Measurements from ENCODE around the gene SLC25A10. TPM values are rescaled to one million over a fixed set of nuclear protein-coding genes. Genes with fewer than 3 reads are reported as not detected.

The SLC25A10 gene
- total RNA-seq, 2 experiments from 2014 or later, result 18.5 to 22.1 TPM

DNA sequence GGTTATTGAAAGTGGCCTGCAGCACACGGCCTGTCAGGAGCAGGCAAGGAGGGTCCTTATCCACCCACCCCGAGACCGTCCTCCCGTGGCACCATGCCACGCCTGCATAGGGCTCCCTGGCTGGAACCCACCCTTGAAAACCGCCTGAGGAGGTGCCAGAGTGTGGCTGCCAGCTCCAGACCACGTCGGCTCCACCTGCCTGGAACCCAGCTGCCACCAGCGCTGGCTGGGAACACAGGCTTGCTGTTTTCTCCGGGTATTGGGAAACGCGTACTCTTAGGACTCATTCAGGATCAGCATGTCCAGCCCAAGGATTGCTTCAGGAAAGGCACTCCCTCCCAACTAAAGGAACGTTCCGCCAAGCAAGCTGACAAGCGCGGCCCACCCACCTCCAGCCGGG, 35.2 kb upstream of the SLC25A10 start:
- Mint-ChIP-seq H3K27me3 (no peaks in the 10 kb centered on the region), H3K4me1 (peaks cover 5% of the 10 kb centered on the region), H3K4me3 (no peak overlapping the region), H3K27ac (no peak overlapping the region), H3K9me3 (no peaks in the 10 kb centered on the region), H3K36me3 (ENCODE audit: low read depth) (peaks cover 23% of the 10 kb centered on the region)
- CTCF ChIA-PET, result interaction anchor here (1.5 to 2.8 kb wide), 2 partner anchors 11 to 26 kb away, joined by 3 to 18 read pairs; partner anchors contain the start of gene MRPL12
- DNase-seq, result no peak
- POLR2A ChIA-PET, result interaction anchor here (1.6 to 2.3 kb wide), 2 partner anchors 8 to 10 kb away, joined by 5 to 10 read pairs; partner anchors contain the start of genes CCDC137 and OXLD1

DNA sequence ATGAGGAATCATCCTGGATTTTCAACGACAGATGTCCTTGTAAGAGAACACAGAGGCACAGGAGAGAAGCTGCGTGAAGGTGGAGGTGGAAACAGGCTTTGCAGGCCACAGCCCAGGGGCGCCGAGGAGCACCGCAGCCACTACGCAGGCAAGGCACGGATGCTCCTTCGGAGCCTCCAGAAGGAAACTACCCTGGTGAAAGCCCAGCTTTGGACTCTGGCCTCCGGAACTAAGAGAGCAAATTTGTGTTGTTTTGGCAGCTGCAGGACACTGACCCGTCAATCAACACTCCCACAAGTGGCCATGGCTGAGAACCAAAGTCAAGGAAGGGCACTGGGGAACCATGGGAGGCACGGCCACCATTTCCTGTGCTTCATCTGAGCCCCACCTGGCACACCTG, 31.9 kb upstream of the SLC25A10 start:
- peaks cover 27% of the 10 kb centered on the region for H3K4me1 Mint-ChIP-seq
- H3K27me3 Mint-ChIP-seq, result no peaks in the 10 kb centered on the region
- ChIA-PET POLR2A (interaction anchor here (1.4 kb wide), 1 partner anchor 22 kb away, joined by 4 read pairs; no protein-coding TSS in a partner anchor), CTCF (interaction anchor here (0.6 kb wide), 1 partner anchor 12 kb away, joined by 3 read pairs; no protein-coding TSS in a partner anchor)
- no peak overlapping the region for H3K27ac Mint-ChIP-seq
- peaks cover 12% of the 10 kb centered on the region for H3K36me3 Mint-ChIP-seq (ENCODE audit: low read depth)
- no peak overlapping the region for H3K4me3 Mint-ChIP-seq
- no peaks in the 10 kb centered on the region for H3K9me3 Mint-ChIP-seq
- no peak for DNase-seq

DNA sequence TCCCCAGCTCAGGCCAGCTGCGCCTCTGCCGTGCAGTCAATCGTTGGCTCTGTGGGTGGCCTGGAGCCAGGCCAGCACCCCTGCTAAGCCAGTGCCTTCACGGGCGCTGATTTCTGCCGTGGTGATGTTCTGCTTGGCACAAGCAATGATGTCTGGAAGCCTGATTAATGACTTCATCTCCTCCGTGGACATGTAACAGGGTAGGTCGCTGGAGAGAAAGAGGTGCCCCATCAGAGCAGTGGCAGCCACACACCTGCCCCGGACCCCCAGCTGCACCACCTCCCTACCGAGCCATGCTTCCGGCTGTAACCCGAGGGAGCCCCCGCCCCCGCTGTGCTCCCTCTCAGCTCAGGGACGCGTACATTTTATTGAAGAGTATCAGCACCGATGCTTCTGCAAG, 30.4 kb upstream of the SLC25A10 start:
- peaks cover 36% of the 10 kb centered on the region for H3K4me1 Mint-ChIP-seq
- peaks cover 23% of the 10 kb centered on the region for H3K36me3 Mint-ChIP-seq (ENCODE audit: low read depth)
- no peak for DNase-seq
- H3K27me3 Mint-ChIP-seq, result no peaks in the 10 kb centered on the region
- ChIA-PET POLR2A (interaction anchor here (3.2 to 4.7 kb wide), 3 partner anchors 13 to 22 kb away, joined by 18 to 111 read pairs (median 47); partner anchors contain the start of genes CCDC137, MRPL12 and OXLD1), CTCF (interaction anchor here (4.2 kb wide), 1 partner anchor 21 kb away, joined by 42 read pairs; the partner anchor contains the start of gene MRPL12)
- H3K4me3 Mint-ChIP-seq, result peak overlapping the region; percentile 17
- no peaks in the 10 kb centered on the region for H3K9me3 Mint-ChIP-seq
- no peak overlapping the region for H3K27ac Mint-ChIP-seq

- no peaks in the 10 kb centered on the region for H3K9me3 Mint-ChIP-seq
- H3K27ac Mint-ChIP-seq, result peak overlapping the region; percentile 47
- H3K4me1 Mint-ChIP-seq, result peaks cover 42% of the 10 kb centered on the region
- peaks cover 33% of the 10 kb centered on the region for H3K36me3 Mint-ChIP-seq (ENCODE audit: low read depth)
- DNase-seq, result no peak
- ChIA-PET CTCF (interaction anchor here (1.0 to 4.2 kb wide), 5 partner anchors 15 to 81 kb away, joined by 3 to 42 read pairs (median 6); partner anchors contain the start of genes CCDC137, MRPL12 and OXLD1), POLR2A (interaction anchor here (0.9 to 4.7 kb wide), 20 partner anchors 7 to 424 kb away, joined by 3 to 111 read pairs (median 7); partner anchors contain the start of genes ACTG1, ARHGDIA, CCDC137 and FAAP100)
- peak overlapping the region; percentile 86 for H3K4me3 Mint-ChIP-seq
- H3K27me3 Mint-ChIP-seq, result no peaks in the 10 kb centered on the region
Measured at GRCh38 chr17:81682565-81683207, 29.4 kb upstream of the SLC25A10 start.

- Mint-ChIP-seq H3K27ac (peak overlapping the region; percentile 47), H3K9me3 (no peaks in the 10 kb centered on the region), H3K36me3 (ENCODE audit: low read depth) (peaks cover 34% of the 10 kb centered on the region), H3K27me3 (no peaks in the 10 kb centered on the region), H3K4me1 (peaks cover 42% of the 10 kb centered on the region), H3K4me3 (peak overlapping the region; percentile 86)
- no peak for DNase-seq
- CTCF ChIA-PET, result interaction anchor here (0.6 to 4.2 kb wide), 11 partner anchors 8 to 391 kb away, joined by 3 to 42 read pairs (median 5); partner anchors contain the start of genes CCDC137, MRPL12 and OXLD1
- POLR2A ChIA-PET, result interaction anchor here (0.6 to 4.7 kb wide), 24 partner anchors 8 to 775 kb away, joined by 3 to 111 read pairs (median 6); partner anchors contain the start of genes ACTG1, ARHGDIA, CCDC137 and FAAP100
Measured at GRCh38 chr17:81683208-81683583, 28.9 kb upstream of the SLC25A10 start.

DNA sequence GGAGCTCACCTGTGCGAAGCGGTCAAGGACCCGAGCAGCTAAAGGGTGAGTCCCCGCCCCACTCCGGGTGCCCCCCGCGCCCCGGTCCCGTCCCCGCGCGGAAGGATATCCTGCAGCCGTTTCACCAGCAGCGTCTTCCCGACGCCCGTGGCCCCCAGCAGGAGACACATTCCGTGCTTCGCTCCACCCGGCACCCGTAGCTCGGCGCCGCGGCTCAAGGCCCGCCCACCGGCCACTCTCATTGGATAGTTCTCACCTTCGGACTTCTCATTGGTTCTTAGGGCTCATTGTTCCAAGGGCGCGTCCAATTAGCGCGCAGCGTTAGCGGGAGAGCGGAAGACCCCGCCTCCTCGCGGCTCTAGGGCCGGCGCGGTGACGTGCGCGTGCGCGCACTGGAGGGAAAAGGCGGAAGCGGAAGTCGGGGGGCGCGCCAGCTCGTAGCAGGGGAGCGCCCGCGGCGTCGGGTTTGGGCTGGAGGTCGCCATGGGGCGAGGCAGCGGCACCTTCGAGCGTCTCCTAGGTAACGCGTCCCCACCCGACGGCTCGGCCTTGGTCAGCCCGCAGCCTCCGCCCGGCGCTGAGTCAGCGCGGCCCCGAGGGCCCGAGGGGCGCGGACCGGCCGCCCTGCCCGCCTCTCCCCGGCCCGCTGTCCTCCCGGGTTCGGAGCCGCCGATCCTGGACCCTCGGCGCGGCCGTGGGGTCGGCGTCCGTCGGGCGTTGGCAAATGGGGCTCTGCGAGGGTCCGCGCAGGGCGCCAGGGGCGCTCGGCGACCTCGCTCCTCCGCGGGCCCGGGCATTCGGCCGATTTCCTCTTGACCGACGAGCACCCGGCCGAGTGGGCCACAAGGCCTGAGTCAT, 28.3 kb upstream of the SLC25A10 start, which contains the start of the genes ARL16 and HGS:
Gene ARL16 (minus strand): TSS at position 214 of the 858 bp plus-strand sequence. CDS start 44 bp downstream, at position 170.
Gene HGS (plus strand): TSS at position 428 of the 858 bp plus-strand sequence. CDS start 56 bp downstream, at position 484.
- ChIA-PET POLR2A (interaction anchor here (0.6 to 4.7 kb wide), 26 partner anchors 8 to 813 kb away, joined by 3 to 111 read pairs (median 6); partner anchors contain the start of genes ACTG1, ARHGDIA, CCDC137 and FAAP100), CTCF (interaction anchor here (0.6 to 4.2 kb wide), 11 partner anchors 9 to 392 kb away, joined by 3 to 42 read pairs (median 5); partner anchors contain the start of genes CCDC137, MRPL12 and OXLD1)
- peaks cover 36% of the 10 kb centered on the region for H3K36me3 Mint-ChIP-seq (ENCODE audit: low read depth)
- no peaks in the 10 kb centered on the region for H3K27me3 Mint-ChIP-seq
- H3K9me3 Mint-ChIP-seq, result no peaks in the 10 kb centered on the region
- DNase-seq, result peak; percentile 98
- peaks cover 42% of the 10 kb centered on the region for H3K4me1 Mint-ChIP-seq
- peak within 1 kb of the TSS; percentile 90 for H3K27ac Mint-ChIP-seq
- H3K4me3 Mint-ChIP-seq, result peak within 1 kb of the TSS; percentile 86

DNA sequence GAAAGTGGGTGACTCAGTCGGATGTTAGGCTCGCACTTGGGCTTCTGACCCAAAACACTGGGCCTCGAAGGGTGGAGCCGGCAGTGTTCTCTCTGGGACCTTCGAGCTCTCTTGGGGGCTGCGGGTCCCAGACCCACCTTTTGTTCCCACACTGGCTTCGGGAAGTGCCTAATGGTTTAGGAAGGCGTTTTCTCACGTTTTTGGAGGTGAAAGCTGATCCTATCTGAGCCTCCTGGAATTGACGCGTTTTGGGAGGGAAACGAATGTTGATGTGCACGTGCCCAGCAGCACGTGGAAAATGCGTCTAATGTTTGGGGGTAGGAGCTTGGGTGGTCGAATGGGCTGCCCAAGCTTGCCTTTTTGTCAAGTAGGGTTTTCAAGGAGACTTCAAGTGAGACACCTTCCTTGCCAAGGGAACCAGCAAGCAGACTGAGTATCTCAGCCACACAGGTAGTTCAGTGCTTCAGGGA, 27.6 kb upstream of the SLC25A10 start:
- no peaks in the 10 kb centered on the region for H3K27me3 Mint-ChIP-seq
- H3K27ac Mint-ChIP-seq, result peak overlapping the region; percentile 77
- peaks cover 40% of the 10 kb centered on the region for H3K36me3 Mint-ChIP-seq (ENCODE audit: low read depth)
- CTCF ChIA-PET, result interaction anchor here (1.2 to 4.2 kb wide), 6 partner anchors 9 to 335 kb away, joined by 3 to 42 read pairs (median 6); partner anchors contain the start of gene MRPL12
- DNase-seq, result peak; percentile 34
- H3K9me3 Mint-ChIP-seq, result no peaks in the 10 kb centered on the region
- POLR2A ChIA-PET, result interaction anchor here (0.7 to 4.7 kb wide), 15 partner anchors 9 to 186 kb away, joined by 3 to 111 read pairs (median 8); partner anchors contain the start of genes ARHGDIA, CCDC137, MCRIP1 and MRPL12
- H3K4me1 Mint-ChIP-seq, result peaks cover 42% of the 10 kb centered on the region
- H3K4me3 Mint-ChIP-seq, result peak overlapping the region; percentile 75

- ChIA-PET CTCF (interaction anchor here (4.2 kb wide), 1 partner anchor 18 kb away, joined by 42 read pairs; the partner anchor contains the start of gene MRPL12), POLR2A (interaction anchor here (0.7 to 4.7 kb wide), 11 partner anchors 8 to 148 kb away, joined by 3 to 111 read pairs (median 6); partner anchors contain the start of genes CCDC137, MCRIP1, MRPL12 and OXLD1)
- Mint-ChIP-seq H3K27ac (peak overlapping the region; percentile 77), H3K4me3 (peak overlapping the region; percentile 75), H3K9me3 (no peaks in the 10 kb centered on the region), H3K36me3 (ENCODE audit: low read depth) (peaks cover 47% of the 10 kb centered on the region), H3K4me1 (peaks cover 42% of the 10 kb centered on the region), H3K27me3 (no peaks in the 10 kb centered on the region)
- DNase-seq, result peak; percentile 42
Measured at GRCh38 chr17:81685108-81685507, 27.0 kb upstream of the SLC25A10 start.

- ChIA-PET CTCF (no interaction called here), POLR2A (interaction anchor here (1.6 kb wide), 1 partner anchor 15 kb away, joined by 4 read pairs; no protein-coding TSS in a partner anchor)
- Mint-ChIP-seq H3K4me3 (no peak overlapping the region), H3K9me3 (no peaks in the 10 kb centered on the region), H3K4me1 (peaks cover 42% of the 10 kb centered on the region), H3K27me3 (no peaks in the 10 kb centered on the region), H3K27ac (no peak overlapping the region), H3K36me3 (ENCODE audit: low read depth) (peaks cover 53% of the 10 kb centered on the region)
- no peak for DNase-seq
Measured at GRCh38 chr17:81686614-81687013, 25.5 kb upstream of the SLC25A10 start.

DNA sequence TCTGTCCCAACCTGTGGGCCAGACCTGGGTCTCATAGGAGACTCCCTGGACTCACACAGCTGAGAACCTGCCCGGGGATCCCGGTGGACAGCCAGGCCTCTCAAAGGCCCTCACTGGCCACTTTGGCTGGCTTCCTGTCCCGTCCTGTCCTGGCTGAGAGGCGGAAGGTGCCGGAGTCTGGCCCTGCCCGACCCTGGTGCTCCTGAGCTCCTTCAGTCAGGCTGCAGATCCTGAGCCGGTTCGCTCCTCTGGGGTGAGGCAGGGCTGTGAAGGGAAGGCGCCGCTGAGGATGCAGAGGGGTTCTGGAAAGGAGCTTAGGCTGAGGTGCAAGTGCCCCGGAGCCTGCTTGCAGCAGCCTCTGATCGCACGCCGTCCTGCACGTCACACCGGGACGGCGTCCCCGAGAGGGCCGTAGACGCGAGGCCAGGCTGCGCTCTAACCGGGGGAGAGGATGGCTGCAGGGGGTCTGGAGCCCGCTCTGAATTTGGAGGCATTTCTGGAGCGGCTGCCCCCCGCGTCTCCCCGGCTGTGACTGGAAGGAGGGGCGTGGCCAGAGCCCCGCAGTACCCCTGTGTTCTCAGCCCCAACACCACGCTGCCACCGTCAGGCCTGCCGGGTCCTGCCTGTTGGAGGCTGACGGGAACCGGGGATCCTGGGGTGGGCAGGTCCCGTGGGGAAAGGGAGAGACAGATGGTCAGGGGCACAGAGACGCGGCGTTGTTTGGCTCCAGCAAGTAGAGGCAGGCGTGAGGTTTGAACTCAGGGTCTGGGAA, 24.1 kb upstream of the SLC25A10 start:
- no peak overlapping the region for H3K4me3 Mint-ChIP-seq
- CTCF ChIA-PET, result no interaction called here
- no peak overlapping the region for H3K27ac Mint-ChIP-seq
- no peak for DNase-seq
- H3K36me3 Mint-ChIP-seq (ENCODE audit: low read depth), result peaks cover 59% of the 10 kb centered on the region
- no peaks in the 10 kb centered on the region for H3K27me3 Mint-ChIP-seq
- POLR2A ChIA-PET, result interaction anchor here (1.6 kb wide), 1 partner anchor 13 kb away, joined by 4 read pairs; no protein-coding TSS in a partner anchor
- H3K9me3 Mint-ChIP-seq, result no peaks in the 10 kb centered on the region
- peaks cover 30% of the 10 kb centered on the region for H3K4me1 Mint-ChIP-seq

GRCh38 chr17:81688616-81689015, 23.5 kb upstream of the SLC25A10 start:
- Mint-ChIP-seq H3K36me3 (ENCODE audit: low read depth) (peaks cover 59% of the 10 kb centered on the region), H3K4me1 (peaks cover 28% of the 10 kb centered on the region), H3K27me3 (no peaks in the 10 kb centered on the region), H3K4me3 (no peak overlapping the region), H3K9me3 (no peaks in the 10 kb centered on the region), H3K27ac (no peak overlapping the region)
- ChIA-PET CTCF (no interaction called here), POLR2A (no interaction called here)
- no peak for DNase-seq

Data from activated CD4-positive, alpha-beta memory T cell treated with anti-CD3 and anti-CD28 coated beads, Interleukin-2, amount 10 ng/mL, durations not matched to agents 7 days and 5 days (primary cell).